Ramos (cell line): ENCODE results near the gene PLCXD3.
"Not testable (repeated sequence)": the region's sequence is repeated elsewhere in the genome, so short reads cannot be mapped to it uniquely, and the experiment has no call there.

Experiments used
- in situ Hi-C: fragments of 300-500 bp; cut with MboI; formaldehyde crosslinking; loops from one replicate; pipeline ENCODE4 v1.14.3; 2022; ENCODE audit warnings: low sequenced_read_pairs; ENCODE audit not compliant: unreplicated experiment

The PLCXD3 gene

DNA sequence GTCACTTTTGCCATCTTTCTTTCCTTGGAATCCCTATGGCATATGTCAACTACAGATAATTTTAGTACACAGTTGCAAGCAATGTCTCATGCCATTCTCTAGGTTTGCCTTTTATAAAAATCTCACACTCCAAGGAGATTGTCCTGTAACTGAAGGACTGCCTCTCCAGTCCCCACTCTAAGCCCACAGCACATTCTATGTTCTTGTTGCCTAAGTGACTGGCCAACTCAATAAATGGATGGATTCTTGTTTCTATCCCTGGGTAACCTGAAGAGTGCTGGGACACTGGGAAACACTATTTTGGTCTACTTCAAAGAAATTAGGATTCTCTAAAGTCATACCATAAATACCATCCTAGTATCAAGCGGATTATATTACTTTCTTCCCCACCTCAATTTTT lies 145.0 kb downstream of the PLCXD3 start:
- in situ Hi-C loops = no loop called here

DNA sequence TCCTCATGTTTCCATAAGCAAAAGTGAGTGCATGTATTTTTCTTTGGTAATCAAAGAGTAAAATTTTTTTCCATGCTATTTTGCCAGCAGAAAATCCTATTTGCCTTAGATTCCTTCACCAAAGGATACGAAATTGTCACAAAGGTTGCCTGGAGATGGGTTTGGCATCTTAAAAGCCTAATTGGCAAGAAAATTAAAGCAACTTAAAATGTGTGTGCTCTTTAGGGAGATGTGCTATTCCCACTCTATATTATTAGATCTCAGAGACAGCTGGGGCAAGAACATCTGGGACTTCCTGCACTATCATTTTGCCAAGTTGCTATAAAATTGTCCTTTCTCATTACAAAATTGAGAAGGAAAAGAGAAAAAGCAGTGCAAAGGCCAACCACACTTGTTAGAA lies 146.1 kb downstream of the PLCXD3 start:
- in situ Hi-C loops = no loop called here

DNA sequence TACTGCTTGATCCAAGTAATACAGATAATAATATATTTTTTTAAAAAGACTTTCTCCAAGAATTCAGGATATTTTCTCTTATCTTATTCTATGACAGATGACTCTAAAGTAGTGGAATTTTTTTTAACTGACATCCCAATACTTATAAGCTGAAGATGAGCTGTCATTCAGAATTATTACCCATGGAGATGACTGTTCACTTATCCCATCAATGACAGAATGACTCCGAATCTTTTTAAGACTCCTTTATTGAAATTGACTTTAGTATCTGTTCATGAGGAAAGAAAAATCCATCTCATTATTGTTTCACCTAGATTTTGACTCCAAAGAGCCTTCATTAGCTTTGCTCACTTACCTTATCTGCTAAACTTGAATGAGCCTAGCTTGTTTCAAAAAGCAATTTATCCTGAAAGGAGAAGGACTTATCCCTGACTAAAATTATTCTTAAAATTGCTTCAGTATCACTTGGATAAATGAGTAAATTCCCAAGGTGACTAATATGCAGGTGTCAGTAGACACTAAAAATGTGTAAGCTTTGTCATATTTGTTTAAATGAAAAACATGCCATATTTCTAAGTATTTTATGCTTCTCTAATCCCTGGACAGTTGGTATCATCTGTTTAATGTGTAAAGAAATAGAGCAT lies 146.9 kb downstream of the PLCXD3 start:
- in situ Hi-C loops = no loop called here

DNA sequence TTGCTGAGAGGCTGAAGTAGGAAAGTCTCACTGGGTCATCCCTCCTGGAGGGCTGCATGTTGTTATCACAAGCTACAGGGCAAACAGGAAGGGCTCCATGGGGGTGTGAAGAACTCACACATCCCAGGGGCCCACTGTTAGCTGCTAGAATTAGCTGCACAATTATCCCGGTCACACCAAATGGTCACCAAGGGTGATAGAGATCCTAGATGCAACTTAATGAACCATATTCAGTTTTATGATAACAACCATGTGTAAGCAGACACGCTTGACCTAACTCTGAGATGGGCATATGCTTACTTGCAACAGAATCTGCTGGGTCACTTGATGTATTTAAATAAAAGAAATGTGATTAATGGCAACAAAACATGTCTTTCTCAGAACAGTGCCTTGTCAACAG lies 153.6 kb downstream of the PLCXD3 start:
- in situ Hi-C loops = no loop called here

DNA sequence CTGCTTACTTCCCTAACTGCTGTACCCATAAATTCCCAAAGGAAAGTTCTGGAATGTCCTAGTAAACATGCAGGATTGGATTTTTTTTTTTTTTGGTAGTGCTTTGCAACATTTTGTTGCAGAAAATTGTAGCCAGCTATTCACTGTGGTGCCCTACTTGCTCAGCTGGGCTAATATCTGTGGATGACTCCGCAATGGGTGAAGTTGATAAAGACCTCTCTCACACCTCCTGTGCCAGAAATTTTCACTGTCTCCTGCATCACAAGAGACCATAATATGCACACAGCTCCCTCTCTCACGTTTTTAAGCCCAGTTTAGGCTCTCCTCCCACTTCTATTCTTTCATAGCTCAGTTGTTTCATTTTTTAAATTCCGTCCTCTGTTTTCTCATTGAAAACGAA lies 160.6 kb downstream of the PLCXD3 start:
- in situ Hi-C loops = no loop called here

DNA sequence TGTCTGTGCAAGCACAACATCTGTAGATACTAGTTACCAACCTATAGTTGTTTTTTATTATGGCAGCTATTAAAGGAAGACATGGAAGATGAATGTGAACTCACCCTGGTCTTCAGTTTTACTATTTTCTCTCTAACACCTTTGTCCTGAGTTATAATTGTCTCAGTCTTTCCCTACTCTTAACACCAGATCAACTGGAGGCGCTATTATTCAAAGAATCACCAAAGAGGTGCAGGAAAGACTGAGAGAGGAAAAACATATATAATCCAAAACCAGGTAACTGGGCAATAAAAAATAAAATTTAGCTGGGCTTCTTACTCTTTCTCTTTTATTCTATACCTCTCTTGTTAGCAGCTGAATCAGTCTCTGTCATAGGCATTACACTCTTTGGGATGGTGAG lies 162.8 kb downstream of the PLCXD3 start:
- in situ Hi-C loops = no loop called here

DNA sequence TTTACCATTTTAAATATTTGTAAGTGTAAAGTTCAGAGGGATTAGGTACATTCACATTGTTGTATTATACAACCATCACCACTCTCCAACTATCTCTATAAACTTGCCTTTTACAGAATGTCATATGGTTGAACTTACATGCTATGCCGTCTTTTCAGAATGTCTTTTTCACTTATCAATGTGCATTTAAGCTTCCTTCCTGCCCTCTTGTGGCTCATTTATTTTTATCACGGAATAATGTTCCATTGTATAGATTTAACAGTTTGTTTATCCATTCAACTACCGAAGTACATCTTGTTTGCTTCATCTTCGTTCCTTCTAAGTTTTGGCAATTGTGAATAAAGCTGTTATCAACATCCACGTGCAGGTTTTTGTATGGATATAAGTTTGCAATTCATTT lies 163.8 kb downstream of the PLCXD3 start:
- in situ Hi-C loops = no loop called here

DNA sequence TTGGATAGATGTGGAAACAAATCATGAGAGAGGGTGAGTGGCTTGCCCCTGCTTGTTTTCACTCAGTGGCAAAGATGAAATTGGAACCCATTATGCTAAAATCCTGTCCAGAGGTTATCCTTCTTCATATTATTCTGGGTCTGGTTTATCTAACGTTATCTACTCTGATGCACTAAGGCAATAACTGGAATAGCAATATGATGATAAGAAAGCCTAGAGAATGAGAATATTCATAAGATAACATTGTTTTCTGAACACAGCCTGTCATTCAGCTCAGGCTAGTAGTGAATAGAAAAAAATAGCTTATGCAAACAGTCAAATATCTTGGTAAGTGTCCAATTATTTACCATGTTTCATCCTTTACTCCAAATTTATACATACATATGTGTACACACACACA lies 165.1 kb downstream of the PLCXD3 start:
- in situ Hi-C loops = no loop called here

DNA sequence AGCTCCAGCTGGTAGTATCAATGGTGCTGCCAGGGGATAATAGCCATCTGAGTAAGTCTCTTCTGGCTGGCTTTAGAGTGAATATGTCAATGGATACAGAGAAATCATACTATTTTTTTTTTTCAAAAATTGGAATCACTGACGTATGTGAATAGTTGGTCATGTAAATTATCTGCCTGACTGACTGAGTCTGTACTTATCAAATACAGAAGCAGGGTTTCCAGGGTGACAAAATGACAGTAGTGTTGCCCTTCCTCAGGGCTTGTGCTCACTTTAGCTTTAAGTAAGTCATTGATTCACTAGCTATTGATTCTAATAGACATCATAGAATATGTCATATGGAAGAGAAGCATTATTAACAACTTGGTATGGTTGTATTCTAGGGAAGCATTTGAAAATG lies 171.1 kb downstream of the PLCXD3 start:
- in situ Hi-C loops = no loop called here

DNA sequence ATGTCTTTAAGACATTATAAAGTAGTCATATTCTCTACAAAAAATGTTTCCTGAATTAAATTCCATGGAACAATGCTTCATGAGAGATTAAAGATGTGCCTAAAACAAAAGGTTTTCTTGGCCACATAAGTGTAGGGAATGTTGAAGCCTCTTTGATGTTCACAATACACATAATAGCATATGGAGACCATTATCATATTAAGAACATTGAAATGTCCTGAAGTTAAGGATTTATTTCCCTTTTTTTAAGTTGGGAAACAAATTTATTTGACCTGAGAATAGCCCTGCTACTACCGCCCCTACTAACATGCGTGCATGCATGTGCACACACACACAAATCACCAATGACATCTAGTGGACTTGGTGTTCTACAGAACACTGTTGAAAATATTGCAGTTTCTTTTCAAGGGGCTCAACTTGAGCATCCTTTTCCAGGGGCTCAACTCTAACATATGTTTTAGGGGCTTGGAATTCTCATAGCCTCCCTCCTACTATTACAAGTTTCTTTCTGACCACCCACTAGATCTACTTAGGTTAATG lies 172.2 kb downstream of the PLCXD3 start:
- in situ Hi-C loops = no loop called here

DNA sequence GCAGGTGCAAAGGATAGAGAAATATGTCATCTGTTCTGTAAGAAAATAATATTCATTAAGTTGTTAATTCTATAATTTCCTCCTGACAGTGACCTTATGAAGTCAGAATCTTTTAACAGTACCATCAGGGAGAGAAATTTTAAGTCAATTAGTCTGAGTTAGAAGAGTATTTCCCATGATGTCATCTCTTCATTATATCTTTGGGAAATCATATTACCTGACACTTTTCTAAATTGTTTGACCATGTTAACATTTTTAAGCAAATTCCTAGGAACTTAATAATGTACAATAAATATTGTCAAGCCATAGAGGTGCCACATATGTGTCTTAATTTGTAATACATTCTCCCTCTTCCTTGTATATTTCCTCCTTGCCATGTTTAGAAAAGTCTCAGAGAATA lies 172.7 kb downstream of the PLCXD3 start:
- in situ Hi-C loops = no loop called here

DNA sequence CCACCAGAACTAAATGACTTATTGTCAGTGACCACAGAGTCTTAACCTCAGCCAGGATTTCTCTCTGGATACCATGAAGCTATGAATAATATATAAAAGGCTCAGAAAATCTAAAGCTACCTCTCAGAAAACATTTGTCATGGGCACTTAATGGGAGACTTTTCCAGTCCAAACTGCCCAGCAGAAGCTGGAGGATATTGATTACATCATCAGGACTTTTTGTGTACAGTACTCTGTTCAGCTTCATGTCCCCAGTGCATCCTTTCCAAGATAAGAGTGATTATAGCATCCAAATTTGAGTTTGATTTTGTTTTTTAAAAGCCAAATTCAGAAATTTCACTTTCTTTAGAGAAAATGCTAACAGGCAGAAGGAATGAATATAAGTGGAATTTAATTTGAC lies 173.2 kb downstream of the PLCXD3 start:
- in situ Hi-C loops = no loop called here

DNA sequence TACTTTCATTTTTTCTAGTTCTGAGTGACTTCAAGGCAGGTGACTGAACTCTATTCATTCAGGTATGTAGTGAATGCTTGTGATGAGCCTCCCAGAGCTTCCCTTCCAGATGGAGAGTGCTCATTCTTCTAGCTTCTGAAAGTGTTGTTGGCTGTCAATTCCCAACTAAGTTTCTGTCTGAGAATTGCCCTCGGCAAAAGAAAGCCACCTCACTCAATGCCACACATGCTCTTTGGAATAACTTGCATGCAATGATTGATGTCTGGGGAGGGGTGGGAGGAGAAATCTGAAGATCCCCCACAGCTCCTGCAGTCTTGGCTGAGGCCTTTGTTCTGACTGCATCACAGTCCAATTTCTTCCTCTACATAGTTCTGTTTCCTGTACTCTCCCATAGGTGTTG lies 173.9 kb downstream of the PLCXD3 start:
- in situ Hi-C loops = no loop called here

DNA sequence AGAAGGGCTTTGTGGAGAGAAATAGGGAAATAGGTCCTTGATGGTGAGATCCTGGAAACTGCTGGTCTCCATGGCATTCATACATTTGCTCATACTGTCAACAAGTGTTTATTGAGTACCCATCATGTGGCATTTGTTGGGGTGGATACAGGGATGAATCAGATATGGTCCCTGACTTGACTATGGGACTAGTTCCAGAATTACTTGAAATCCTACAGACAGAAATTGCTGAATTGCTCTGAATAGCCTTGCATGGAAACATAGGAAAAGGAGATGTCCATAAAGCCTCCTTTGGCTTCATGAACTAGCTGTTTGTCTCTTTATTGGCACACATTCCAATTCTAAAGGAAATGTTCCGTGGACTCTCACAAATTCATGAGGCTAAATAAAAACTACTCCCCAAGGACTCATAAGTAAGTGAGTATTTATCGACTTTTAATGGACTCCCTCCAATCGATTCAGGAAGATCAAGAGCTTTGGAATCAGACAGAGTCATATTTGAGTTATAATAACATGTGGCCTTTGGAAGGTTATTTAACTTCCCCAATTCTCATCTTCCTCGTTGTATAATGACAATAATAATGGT lies 174.7 kb downstream of the PLCXD3 start:
- in situ Hi-C loops = no loop called here

DNA sequence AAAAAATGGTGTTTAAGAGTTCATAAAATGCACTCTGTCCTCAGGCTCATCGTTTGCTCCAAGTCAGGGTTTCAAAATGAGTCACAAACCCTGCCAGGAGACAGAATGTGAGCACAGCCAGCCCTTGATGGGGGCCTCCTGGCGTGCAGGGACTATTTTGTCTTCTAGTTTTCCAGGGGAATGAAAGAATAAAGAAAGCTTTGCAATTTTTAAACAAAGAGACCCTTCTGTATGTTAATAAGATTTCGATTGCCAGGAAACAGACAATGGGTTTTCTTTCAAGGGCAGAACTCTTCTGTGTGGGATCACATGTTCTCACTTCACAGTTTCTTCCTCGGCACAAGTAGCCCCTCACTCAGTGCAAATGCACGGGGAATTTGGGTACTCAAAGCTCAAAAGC lies 175.6 kb downstream of the PLCXD3 start:
- in situ Hi-C loops = no loop called here

DNA sequence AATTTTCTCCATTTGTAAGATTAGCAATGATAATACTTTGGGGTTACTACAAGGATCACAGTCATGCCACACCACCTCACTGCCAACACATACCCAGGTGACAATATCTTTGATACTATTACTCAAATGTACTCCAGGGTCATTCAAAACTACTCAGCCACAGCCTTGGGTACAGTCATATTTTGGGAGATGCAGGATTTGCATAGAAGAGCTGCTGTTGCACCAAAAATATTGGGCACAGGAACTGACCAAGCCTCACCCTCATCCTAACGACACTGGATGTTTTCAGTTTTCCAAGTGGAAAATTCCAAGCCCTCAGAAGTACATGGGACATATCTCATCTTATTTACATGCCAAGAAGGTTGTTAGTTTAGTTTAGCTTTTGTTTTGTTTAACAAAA lies 176.2 kb downstream of the PLCXD3 start:
- in situ Hi-C loops = no loop called here

DNA sequence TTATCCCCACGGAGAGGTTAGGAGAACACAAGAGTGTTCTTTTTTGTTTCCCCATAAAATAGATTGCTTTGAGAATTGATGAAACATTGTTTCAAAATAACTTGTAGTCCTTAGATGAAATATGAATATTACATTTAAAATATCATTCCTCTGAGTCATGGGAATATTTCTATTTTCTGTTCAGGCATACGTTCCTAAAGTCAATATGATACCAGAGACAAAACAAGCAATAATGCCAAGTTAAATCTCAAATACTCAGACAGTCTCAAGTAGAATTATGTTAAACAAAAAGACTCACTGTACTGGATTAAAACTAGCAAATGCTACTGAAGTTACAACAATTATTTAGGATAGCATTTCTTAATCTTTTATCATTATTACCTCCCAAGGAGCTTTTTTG lies 185.3 kb downstream of the PLCXD3 start:
- in situ Hi-C loops = no loop called here

DNA sequence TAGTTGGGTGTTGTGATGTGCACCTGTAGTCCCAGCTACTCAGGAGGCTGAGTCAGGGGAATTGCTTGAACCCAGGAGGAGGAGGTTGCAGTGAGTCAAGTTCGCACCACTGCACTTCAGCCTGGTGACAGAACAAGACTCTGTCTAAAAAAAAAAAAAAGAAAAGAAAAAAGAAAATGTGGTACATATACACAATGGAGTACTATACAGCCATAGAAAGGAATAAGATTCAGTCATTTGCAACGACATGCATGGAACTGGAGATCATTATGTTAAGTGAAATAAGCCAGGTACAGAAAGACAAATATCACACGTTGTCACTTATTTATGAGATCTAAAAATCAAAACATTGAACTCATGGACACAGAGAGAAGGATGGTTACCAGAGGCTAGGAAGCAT lies 187.6 kb downstream of the PLCXD3 start:
- in situ Hi-C loops = not testable (repeated sequence)

DNA sequence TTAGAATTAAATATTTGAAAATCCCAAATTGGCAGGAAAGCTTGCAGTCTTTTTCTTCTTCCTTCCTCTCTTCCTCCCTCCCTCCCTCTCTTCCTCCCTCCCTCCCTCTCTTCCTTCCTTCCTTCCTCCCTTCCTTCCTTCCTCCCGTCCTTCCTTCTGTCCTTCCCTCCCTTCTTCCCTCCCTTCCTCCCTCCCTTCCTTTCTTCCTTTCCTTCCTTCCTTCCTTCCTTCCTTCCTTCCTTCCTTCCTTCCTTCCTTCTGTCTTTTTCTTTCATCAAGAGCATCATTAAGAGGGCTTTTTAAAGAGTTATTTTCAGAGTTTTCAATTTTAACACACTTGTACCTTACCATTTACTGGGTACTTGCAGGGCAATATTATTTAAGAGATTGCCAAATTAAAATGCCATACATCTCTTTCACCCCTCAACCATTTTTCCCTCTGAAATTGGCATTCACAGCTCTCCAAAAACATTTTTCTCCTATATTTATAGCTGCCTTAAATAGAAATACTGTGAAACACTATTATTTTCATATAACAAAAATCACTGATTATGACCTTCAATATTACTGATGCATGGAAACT lies 197.8 kb downstream of the PLCXD3 start:
- in situ Hi-C loops = no loop called here

DNA sequence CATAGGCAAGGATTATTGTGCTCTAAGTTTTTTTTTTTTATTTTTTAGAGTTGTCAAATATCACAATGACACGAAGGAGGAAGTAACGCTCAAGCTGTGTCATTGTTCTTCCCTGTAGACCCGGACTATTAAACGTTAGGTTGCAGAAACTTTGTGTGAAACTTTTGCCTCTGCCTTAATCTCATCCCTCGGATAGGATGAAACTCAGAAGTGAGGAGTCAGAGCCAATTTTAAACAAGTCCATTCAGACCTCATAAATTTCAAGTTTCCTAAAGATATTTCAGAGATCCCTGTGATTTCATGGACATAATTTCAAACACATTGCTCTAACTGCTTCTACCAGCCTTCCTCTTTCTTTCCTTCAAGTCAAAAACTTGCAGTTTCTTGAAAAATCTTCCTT lies 198.3 kb downstream of the PLCXD3 start:
- in situ Hi-C loops = no loop called here

DNA sequence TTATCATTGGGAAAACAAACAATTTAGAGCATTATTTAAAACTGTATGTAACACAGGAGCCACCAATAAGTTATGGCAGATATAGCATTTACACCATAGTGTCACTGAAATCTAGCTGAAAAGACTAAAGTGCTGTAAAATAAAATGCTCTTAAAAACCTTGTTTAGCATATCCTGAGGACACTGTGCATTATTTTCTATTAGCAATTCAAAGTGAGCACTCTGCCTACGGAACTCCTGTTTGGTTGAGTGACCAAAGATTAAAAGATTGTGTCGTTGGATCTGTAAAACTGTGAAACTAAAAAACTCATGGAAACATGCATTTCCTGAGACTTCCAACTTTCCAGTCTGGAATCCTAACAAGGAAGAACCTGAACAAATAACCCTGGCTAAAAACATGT lies 201.1 kb downstream of the PLCXD3 start:
- in situ Hi-C loops = no loop called here

DNA sequence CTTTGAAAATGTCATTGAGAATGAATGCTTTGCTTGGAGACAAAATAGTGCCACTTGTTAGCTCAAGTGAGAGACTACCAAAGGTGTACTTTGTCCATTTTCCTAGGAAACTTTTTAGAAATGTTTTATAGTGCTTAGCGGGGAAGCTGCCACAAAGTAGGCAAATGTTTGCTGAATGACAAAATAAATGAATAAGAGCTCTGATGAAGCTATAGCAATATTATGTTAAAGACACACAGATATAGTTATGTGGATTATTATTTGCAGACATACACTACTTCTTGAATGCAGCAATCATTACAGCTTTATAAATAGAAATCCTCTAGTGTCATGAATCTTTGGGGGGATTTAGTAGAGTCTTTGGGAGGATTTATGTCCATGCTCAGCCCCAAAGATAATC lies 204.4 kb downstream of the PLCXD3 start:
- in situ Hi-C loops = no loop called here
